Ishikawa (cell line): Measurements from ENCODE around the gene AP3S2.

ENCODE experiments used
- CEBPB ChIP-seq: IDR thresholded peaks from 2 replicates; pipeline ENCODE4 v1.6.1; 2012
- CREB1 ChIP-seq: IDR thresholded peaks from 2 replicates; pipeline ENCODE4 v1.6.1; 2012; ENCODE audit warnings: low read depth
- EGR1 ChIP-seq: IDR thresholded peaks from 2 replicates; pipeline ENCODE4 v1.6.1; 2012
- EP300 ChIP-seq: IDR thresholded peaks from 2 replicates; pipeline ENCODE4 v1.6.1; 2012; ENCODE audit warnings: borderline replicate concordance
- FOXM1 ChIP-seq: IDR thresholded peaks from 2 replicates; pipeline ENCODE4 v1.6.1; 2012; ENCODE audit warnings: low read depth, borderline replicate concordance
- MAX ChIP-seq: IDR thresholded peaks from 2 replicates; pipeline ENCODE4 v1.6.1; 2012
- NFIC ChIP-seq: IDR thresholded peaks from 2 replicates; pipeline ENCODE4 v1.6.1; 2012
- RAD21 ChIP-seq: IDR thresholded peaks from 2 replicates; pipeline ENCODE4 v1.6.1; 2012; ENCODE audit warnings: low read depth
- REST ChIP-seq: IDR thresholded peaks from 2 replicates; pipeline ENCODE4 v1.6.1; 2012; ENCODE audit warnings: low read depth, mild to moderate bottlenecking
- TAF1 ChIP-seq: IDR thresholded peaks from 2 replicates; pipeline ENCODE4 v1.6.1; 2012; ENCODE audit warnings: low read depth, mild to moderate bottlenecking
- TCF12 ChIP-seq: IDR thresholded peaks from 2 replicates; pipeline ENCODE4 v1.6.1; 2012; ENCODE audit warnings: low read depth
- TEAD4 ChIP-seq: IDR thresholded peaks from 2 replicates; pipeline ENCODE4 v1.6.1; 2012
- USF1 ChIP-seq: IDR thresholded peaks from 2 replicates; pipeline ENCODE4 v1.6.1; 2012
- YY1 ChIP-seq: IDR thresholded peaks from 2 replicates; pipeline ENCODE4 v1.6.1; 2012; ENCODE audit warnings: low read depth
- ZBTB7A ChIP-seq: IDR thresholded peaks from 2 replicates; pipeline ENCODE4 v1.6.1; 2012; ENCODE audit warnings: low read depth

AP3S2 gene

GRCh38 chr15:89830639-89831038, 63.2 kb downstream of the AP3S2 start:
- TF ChIP-seq CEBPB (no peak), RAD21 (no peak), TCF12 (no peak), USF1 (no peak), MAX (no peak), EGR1 (no peak), EP300 (no peak), YY1 (no peak), NFIC (no peak), CREB1 (no peak), TAF1 (no peak), FOXM1 (no peak), TEAD4 (no peak), REST (no peak), ZBTB7A (no peak)

- no peak for TF ChIP-seq RAD21
- TF ChIP-seq TEAD4, result no peak
- TF ChIP-seq EGR1, result no peak
- no peak for TF ChIP-seq TAF1
- no peak for TF ChIP-seq CEBPB
Observed at GRCh38 chr15:89829616-89830440, 64.0 kb downstream of the AP3S2 start.

- TF ChIP-seq TEAD4, result no peak
- TF ChIP-seq MAX, result no peak
- no peak for TF ChIP-seq REST
- no peak for TF ChIP-seq YY1
- no peak for TF ChIP-seq EGR1
- TF ChIP-seq CEBPB, result no peak
Observed at GRCh38 chr15:89829161-89829560, 64.6 kb downstream of the AP3S2 start.

GRCh38 chr15:89828281-89829145, 65.3 kb downstream of the AP3S2 start:
- TF ChIP-seq FOXM1 (no peak), TCF12 (no peak), NFIC (no peak)

GRCh38 chr15:89827829-89828228, 66.0 kb downstream of the AP3S2 start:
- TF ChIP-seq USF1 (no peak), TEAD4 (no peak), RAD21 (no peak), CEBPB (no peak), ZBTB7A (no peak), NFIC (no peak), REST (no peak), TCF12 (no peak), EGR1 (no peak), CREB1 (no peak), YY1 (no peak), MAX (no peak), EP300 (no peak)
